Measurements from ENCODE around the gene TAP1. TPM values are rescaled to one million over a fixed set of nuclear protein-coding genes. Genes with fewer than 3 reads are reported as not detected.

Gene TAP1
- total RNA-seq, 1 donor from 2014 or later, result 51.2 TPM

GRCh38 chr6:32803416-32803815 is 50.1 kb downstream of the TAP1 start:
- no peak for DNase-seq (ENCODE audit: low spot score in 2 of 2)

GRCh38 chr6:32799740-32800139 is 53.8 kb downstream of the TAP1 start:
- intact Hi-C loops (cut with DNase I), result loop anchor here (10.0 kb wide), 1 partner anchor 555 kb away; no protein-coding TSS in a partner anchor
- no peaks in the 10 kb centered on the region for H3K4me1 ChIP-seq
- no peaks in the 10 kb centered on the region for H3K36me3 ChIP-seq
- H3K4me3 ChIP-seq, result no peak overlapping the region
- peaks cover 4% of the 10 kb centered on the region for H3K27me3 ChIP-seq
- no peak for DNase-seq (ENCODE audit: low spot score in 2 of 2)
- TF ChIP-seq CTCF (IDR thresholded peaks at IDR 0.05), result no peak
- no peaks in the 10 kb centered on the region for H3K9me3 ChIP-seq
- no peak overlapping the region for H3K27ac ChIP-seq

More at GRCh38 chr6:32803416-32803815, 50.1 kb downstream of the TAP1 start:
- no peak for TF ChIP-seq CTCF (IDR thresholded peaks at IDR 0.05)
- Histone ChIP-seq H3K9me3 (no peaks in the 10 kb centered on the region), H3K36me3 (no peaks in the 10 kb centered on the region), H3K4me3 (no peak overlapping the region), H3K4me1 (no peaks in the 10 kb centered on the region), H3K27me3 (peaks cover 4% of the 10 kb centered on the region), H3K27ac (no peak overlapping the region)
- intact Hi-C loops (cut with DNase I), result no loop called here

DNA sequence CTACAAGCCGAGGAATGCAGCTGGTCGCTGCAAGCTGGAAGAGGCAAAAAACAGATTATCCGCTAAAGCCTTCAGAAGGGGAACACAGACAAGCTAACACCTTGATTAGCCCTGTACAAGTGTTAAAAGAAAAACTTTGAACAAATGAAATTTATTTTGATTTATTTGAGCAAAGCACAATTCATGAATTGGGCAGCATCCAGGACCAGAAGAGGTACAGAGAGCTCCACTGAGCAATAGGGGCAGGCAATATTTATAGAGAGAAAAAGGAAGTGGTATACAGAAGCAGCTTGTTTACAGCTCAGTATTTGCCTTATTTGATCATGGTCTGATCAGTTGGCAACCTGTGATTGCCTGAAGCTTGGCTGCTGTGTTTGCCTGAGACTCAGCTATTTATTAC is 54.3 kb downstream of the TAP1 start:
- TF ChIP-seq CTCF (IDR thresholded peaks at IDR 0.05), result no peak
- Histone ChIP-seq H3K27ac (no peak overlapping the region), H3K36me3 (no peaks in the 10 kb centered on the region), H3K4me3 (no peak overlapping the region), H3K9me3 (no peaks in the 10 kb centered on the region), H3K4me1 (no peaks in the 10 kb centered on the region), H3K27me3 (peaks cover 4% of the 10 kb centered on the region)
- DNase-seq (ENCODE audit: low spot score in 2 of 2), result no peak
- intact Hi-C loops (cut with DNase I), result loop anchor here (10.0 kb wide), 1 partner anchor 554 kb away; no protein-coding TSS in a partner anchor

- Histone ChIP-seq H3K27ac (no peak overlapping the region), H3K4me3 (peak overlapping the region; percentile 19 to 45), H3K9me3 (no peaks in the 10 kb centered on the region), H3K27me3 (peaks cover 4% of the 10 kb centered on the region), H3K4me1 (no peaks in the 10 kb centered on the region), H3K36me3 (no peaks in the 10 kb centered on the region)
- DNase-seq (ENCODE audit: low spot score in 2 of 2), result peak in 1 of 2 donors; percentile 86
- intact Hi-C loops (cut with DNase I), result loop anchor here (1.0 to 10.0 kb wide), 2 partner anchors 382 to 552 kb away; no protein-coding TSS in a partner anchor
- TF ChIP-seq CTCF (IDR thresholded peaks at IDR 0.05), result peak; percentile 80 to 89 (median 88)
These were observed 56.4 kb downstream of the TAP1 start for GRCh38 chr6:32796848-32797776.

Other genes with a start within 250 kb of the TAP1 start
- gene HLA-DQA1, start 216.3 kb downstream of the TAP1 start, total RNA-seq, result 2.0 TPM
- 3.5 TPM for gene HLA-DQB1, start 187.0 kb downstream of the TAP1 start, total RNA-seq
- 2.2 TPM for gene HLA-DQA2, start 112.3 kb downstream of the TAP1 start, total RNA-seq
- 0.53 TPM for gene HLA-DQB2, start 90.2 kb downstream of the TAP1 start, total RNA-seq
- not detected for gene HLA-DOB, start 36.7 kb downstream of the TAP1 start, total RNA-seq
- gene TAP2, start 15.0 kb downstream of the TAP1 start, total RNA-seq, result 26.7 TPM
- 18.4 TPM for gene PSMB8, start 9.7 kb downstream of the TAP1 start, total RNA-seq
- 42.8 TPM for gene PSMB9, start 488 bp upstream of the TAP1 start, total RNA-seq
- gene HLA-DMB, start 87.3 kb upstream of the TAP1 start, total RNA-seq, result 26.8 TPM
- gene HLA-DMA, start 99.4 kb upstream of the TAP1 start, total RNA-seq, result 28.0 TPM
- gene BRD2, start 114.9 kb upstream of the TAP1 start, total RNA-seq, result 140 TPM
- 358 TPM for gene HLA-DOA, start 155.9 kb upstream of the TAP1 start, total RNA-seq
- 285 TPM for gene HLA-DPA1, start 219.9 kb upstream of the TAP1 start, total RNA-seq
- gene HLA-DPB1, start 222.3 kb upstream of the TAP1 start, total RNA-seq, result 72.7 TPM